Smooth muscle cell of the pulmonary artery (primary cell): ENCODE measurements around the gene ATF5. TPM values are rescaled to one million over a fixed set of nuclear protein-coding genes. Genes with fewer than 3 reads are reported as not detected.

Source experiments
- total RNA-seq: library from RNA; depleted of rRNA; stranded (reverse); fragments of >200 nt; gene quantifications from 2 replicates; pipeline ENCODE4 v1.2.3, GENCODE V29; 2014

Gene ATF5
- 5.3 and 6.3 TPM in 2 replicates for total RNA-seq

DNA sequence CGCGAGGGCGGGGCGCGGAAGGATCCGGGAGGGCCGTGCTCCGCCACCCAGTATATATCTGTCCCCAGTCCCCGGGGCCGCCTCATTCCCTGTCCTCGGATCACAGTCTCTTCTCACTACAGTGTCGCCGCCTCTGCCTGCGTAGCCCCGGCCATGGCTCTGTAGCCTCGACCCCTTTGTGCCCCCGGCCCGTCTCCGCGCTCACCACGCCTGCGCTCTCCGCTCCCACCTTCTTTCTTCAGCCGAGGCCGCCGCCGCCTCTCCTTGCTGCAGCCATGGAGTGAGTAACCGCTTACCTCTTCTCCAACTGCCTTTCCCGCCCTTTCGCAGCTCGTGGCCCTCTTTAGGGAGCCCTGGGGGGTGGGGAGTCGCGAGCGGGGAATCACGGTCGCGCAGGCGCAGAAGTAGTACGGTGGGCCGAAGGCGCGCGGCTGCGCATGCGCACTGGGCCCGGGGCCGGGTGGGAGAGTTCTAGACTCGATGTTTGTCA, at the start of gene ATF5, which contains the start of gene NUP62:
Gene ATF5 (plus strand): TSS at position 85 of the 490 bp plus-strand sequence. CDS start 1,646 bp downstream, outside the sequence.
Gene NUP62 (minus strand): TSS at position 384 of the 490 bp plus-strand sequence. CDS start 19,697 bp downstream, outside the sequence.

GRCh38 chr19:49896863-49897621, 32.0 kb upstream of the ATF5 start, which contains the start of gene IL4I1:
Gene IL4I1 (minus strand): TSS chr19:49896887. CDS start chr19:49896160, 727 bp downstream.

DNA sequence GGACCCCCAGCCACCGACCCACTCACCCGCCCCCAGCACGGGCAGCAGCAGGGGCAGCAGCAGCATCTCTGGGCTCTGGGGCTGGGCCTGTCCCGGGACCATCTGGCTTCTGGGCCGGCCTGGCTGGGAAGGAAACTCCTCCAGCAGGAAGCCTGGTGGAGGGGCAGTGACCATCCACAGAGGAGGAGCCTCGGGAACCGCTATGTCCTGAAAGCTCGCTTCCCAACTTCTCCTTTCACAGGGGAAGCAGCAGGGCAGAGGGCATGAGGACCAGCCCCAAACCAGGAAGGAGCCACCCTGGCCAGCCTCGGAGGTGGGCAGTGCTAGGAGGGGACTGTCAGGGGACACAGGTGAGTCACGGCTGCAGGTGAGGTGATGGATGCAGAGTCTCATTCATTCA, 32.0 kb downstream of the ATF5 start, which contains the start of gene SIGLEC11:
Gene SIGLEC11 (minus strand): TSS at position 193 of the 400 bp plus-strand sequence. CDS start 91 bp downstream, at position 102.

Other genes with a start within 250 kb of the ATF5 start
- gene ADM5, start 239.6 kb upstream of the ATF5 start, total RNA-seq = 0.36 and 0.52 TPM in 2 replicates
- 24.3 and 29.3 TPM in 2 replicates for gene CPT1C, start 238.1 kb upstream of the ATF5 start, total RNA-seq
- 0.52 TPM in 1 of 2 replicates, not detected in the other for gene TSKS, start 165.9 kb upstream of the ATF5 start, total RNA-seq
- gene AP2A1, start 162.2 kb upstream of the ATF5 start, total RNA-seq = 145 and 148 TPM in 2 replicates
- gene FUZ, start 115.9 kb upstream of the ATF5 start, total RNA-seq = 21.3 and 30.7 TPM in 2 replicates
- 21.0 and 23.4 TPM in 2 replicates for gene MED25, start 110.9 kb upstream of the ATF5 start, total RNA-seq
- gene PTOV1, start 78.0 kb upstream of the ATF5 start, total RNA-seq = 78.2 and 83.5 TPM in 2 replicates
- 28.7 and 45.7 TPM in 2 replicates for gene PNKP, start 61.6 kb upstream of the ATF5 start, total RNA-seq
- 14.1 and 14.3 TPM in 2 replicates for gene AKT1S1, start 51.9 kb upstream of the ATF5 start, total RNA-seq
- 18.6 and 22.7 TPM in 2 replicates for gene TBC1D17, start 51.5 kb upstream of the ATF5 start, total RNA-seq
- gene IL4I1, start 32.3 kb upstream of the ATF5 start, total RNA-seq = 0.13 and 0.23 TPM in 2 replicates
- gene NUP62, start 299 bp downstream of the ATF5 start, total RNA-seq = 22.2 and 29.3 TPM in 2 replicates
- gene SIGLEC11, start 32.0 kb downstream of the ATF5 start, total RNA-seq = not detected in 2 replicates
- gene VRK3, start 96.2 kb downstream of the ATF5 start, total RNA-seq = 20.4 and 22.8 TPM in 2 replicates
- 4.9 and 8.5 TPM in 2 replicates for gene ZNF473, start 96.8 kb downstream of the ATF5 start, total RNA-seq
- not detected in 2 replicates for gene IZUMO2, start 234.1 kb downstream of the ATF5 start, total RNA-seq